ENCODE data around the gene MRRF. TPM values are rescaled to one million over a fixed set of nuclear protein-coding genes. Genes with fewer than 3 reads are reported as not detected.
A peak's percentile ranks its signal among the peaks of the same experiment; 100 is the strongest.

Gene MRRF, protein sequence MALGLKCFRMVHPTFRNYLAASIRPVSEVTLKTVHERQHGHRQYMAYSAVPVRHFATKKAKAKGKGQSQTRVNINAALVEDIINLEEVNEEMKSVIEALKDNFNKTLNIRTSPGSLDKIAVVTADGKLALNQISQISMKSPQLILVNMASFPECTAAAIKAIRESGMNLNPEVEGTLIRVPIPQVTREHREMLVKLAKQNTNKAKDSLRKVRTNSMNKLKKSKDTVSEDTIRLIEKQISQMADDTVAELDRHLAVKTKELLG
- 38.5 TPM for total RNA-seq

GRCh38 chr9:122264360-122265148, at the start of gene MRRF, which contains the start of gene RBM18:
Gene MRRF (plus strand): TSS chr9:122264882. CDS start chr9:122270892, 6,010 bp downstream.
Gene RBM18 (minus strand): TSS chr9:122264840. CDS start chr9:122261492, 3,348 bp downstream.
- intact Hi-C loops (cut with DNase I), result no loop called here
- TF ChIP-seq CTCF (IDR thresholded peaks at IDR 0.05) (peak in 1 of 3 experiments; percentile 18), POLR2AphosphoS5 (IDR thresholded peaks at IDR 0.05; ENCODE audit: insufficient read depth in 1 of 2, low read depth in 1 of 2) (peak; percentile 89 to 94), POLR2A (IDR thresholded peaks at IDR 0.05) (peak in 1 of 2 donors; percentile 50)
- DNase-seq (ENCODE audit: extremely low spot score in 2 of 2), result peak; percentile 93 to 98
- H3K36me3 ChIP-seq, result peaks cover 0 to 15% of the 10 kb centered on the region in 2 donors
- peaks cover 39% of the 10 kb centered on the region for H3K4me1 ChIP-seq
- peak within 1 kb of the TSS; percentile 73 to 89 for H3K4me3 ChIP-seq
- no peaks in the 10 kb centered on the region for H3K27me3 ChIP-seq
- H3K9me3 ChIP-seq, result no peaks in the 10 kb centered on the region
- peak within 1 kb of the TSS; percentile 84 for H3K27ac ChIP-seq

- Histone ChIP-seq H3K27me3 (peaks cover 19% of the 10 kb centered on the region), H3K36me3 (no peaks in the 10 kb centered on the region)
These were observed 49.0 kb upstream of the MRRF start for GRCh38 chr9:122215663-122216062.

GRCh38 chr9:122216138-122216797, 48.4 kb upstream of the MRRF start:
- no peak overlapping the region for H3K27ac ChIP-seq
- intact Hi-C loops (cut with DNase I), result no loop called here
- H3K4me1 ChIP-seq, result peaks cover 31% of the 10 kb centered on the region
- DNase-seq (ENCODE audit: extremely low spot score in 2 of 2), result no peak
- TF ChIP-seq CTCF (IDR thresholded peaks at IDR 0.05), result no peak
- TF ChIP-seq POLR2A (IDR thresholded peaks at IDR 0.05), result no peak
- no peak for TF ChIP-seq POLR2AphosphoS5 (IDR thresholded peaks at IDR 0.05; ENCODE audit: insufficient read depth in 1 of 2, low read depth in 1 of 2)
- peaks cover 24% of the 10 kb centered on the region for H3K27me3 ChIP-seq
- no peaks in the 10 kb centered on the region for H3K36me3 ChIP-seq
- H3K9me3 ChIP-seq, result no peaks in the 10 kb centered on the region
- H3K4me3 ChIP-seq, result no peak overlapping the region

More at GRCh38 chr9:122215663-122216062, 49.0 kb upstream of the MRRF start:
- Histone ChIP-seq H3K27ac (no peak overlapping the region), H3K4me1 (peaks cover 31% of the 10 kb centered on the region), H3K4me3 (no peak overlapping the region), H3K9me3 (no peaks in the 10 kb centered on the region)
- no peak for DNase-seq (ENCODE audit: extremely low spot score in 2 of 2)
- TF ChIP-seq POLR2AphosphoS5 (IDR thresholded peaks at IDR 0.05; ENCODE audit: insufficient read depth in 1 of 2, low read depth in 1 of 2) (no peak), POLR2A (IDR thresholded peaks at IDR 0.05) (no peak), CTCF (IDR thresholded peaks at IDR 0.05) (no peak)
- intact Hi-C loops (cut with DNase I), result no loop called here

- Histone ChIP-seq H3K27me3 (peaks cover 28% of the 10 kb centered on the region), H3K4me1 (peaks cover 31% of the 10 kb centered on the region), H3K36me3 (no peaks in the 10 kb centered on the region), H3K4me3 (no peak overlapping the region), H3K9me3 (no peaks in the 10 kb centered on the region), H3K27ac (no peak overlapping the region)
- TF ChIP-seq CTCF (IDR thresholded peaks at IDR 0.05) (no peak), POLR2AphosphoS5 (IDR thresholded peaks at IDR 0.05; ENCODE audit: insufficient read depth in 1 of 2, low read depth in 1 of 2) (no peak), POLR2A (IDR thresholded peaks at IDR 0.05) (no peak)
- intact Hi-C loops (cut with DNase I), result no loop called here
- DNase-seq (ENCODE audit: extremely low spot score in 2 of 2), result no peak
These were observed 47.8 kb upstream of the MRRF start for GRCh38 chr9:122216798-122217418.

Data from vagina (tissue), 2 donors.